K562 (cell line): ENCODE results near the gene RFWD3. TPM values are rescaled to one million over a fixed set of nuclear protein-coding genes. Genes with fewer than 3 reads are reported as not detected.

Experiments
- BRCA1 ChIP-seq, 2 experiments: fragments of 450-650 bp in 1 of 2; sonication (generic) in 1 of 2; formaldehyde crosslinking in 1 of 2; IDR thresholded peaks; 2 replicates each; pipeline versions ENCODE4 v1.5.0 to v1.6.1; 2017 to 2020; ENCODE audit warnings: mild to moderate bottlenecking in 1 of 2, missing genetic modification reagents in 1 of 2
- BRD9 ChIP-seq: fragments of 450-650 bp; IDR thresholded peaks from 2 replicates; pipeline ENCODE4 v1.6.1; 2018; ENCODE audit warnings: low read depth; ENCODE audit not compliant: partially characterized antibody
- C11orf30 ChIP-seq: fragments of 450-650 bp; IDR thresholded peaks from 2 replicates; pipeline ENCODE4 v1.6.1; 2016; ENCODE audit warnings: low read depth, mild to moderate bottlenecking
- E2F3 ChIP-seq: fragments of 250-450 bp; sonication (Bioruptor Pico); IDR thresholded peaks from 2 replicates; pipeline ENCODE4 v1.4.0; 2020; ENCODE audit warnings: mild to moderate bottlenecking
- NR2C2 ChIP-seq, 2 experiments: fragments of 200-800 bp in 1 of 2; sonication (Bioruptor generic) in 1 of 2; sonication (generic) in 1 of 2; formaldehyde crosslinking in 1 of 2; IDR thresholded peaks; 2 replicates each; pipeline versions ENCODE4 v1.6.1 to v1.8.0; 2016 to 2022; ENCODE audit warnings: mild to moderate bottlenecking in 1 of 2, missing compliant biosample characterization in 1 of 2, missing genetic modification characterization in 1 of 2, missing genetic modification reagents in 1 of 2
- RBM25 ChIP-seq: fragments of 200-400 bp; formaldehyde crosslinking; IDR thresholded peaks from 2 replicates; pipeline ENCODE4 v1.6.1; 2018; ENCODE audit warnings: low read length, low read depth, moderate library complexity; ENCODE audit not compliant: severe bottlenecking
- SIX5 ChIP-seq, 2 experiments: IDR thresholded peaks; 2 replicates each; pipeline ENCODE4 v1.6.1; 2011; ENCODE audit warnings: low read length in 2 of 2, borderline replicate concordance in 1 of 2, low read depth in 1 of 2, mild to moderate bottlenecking in 1 of 2, moderate library complexity in 1 of 2; ENCODE audit not compliant: insufficient read depth in 1 of 2
- TBL1XR1 ChIP-seq, 2 experiments: IDR thresholded peaks; 2 replicates each; pipeline ENCODE4 v1.6.1; 2012; ENCODE audit warnings: improper control_type of control experiment in 2 of 2, low read length in 2 of 2, mild to moderate bottlenecking in 1 of 2
- THRB ChIP-seq: fragments of 450-650 bp; formaldehyde crosslinking; conservative IDR thresholded peaks from 2 replicates; pipeline ENCODE4 v1.4.0; 2022; ENCODE audit warnings: mild to moderate bottlenecking, missing genetic modification characterization
- ZBTB49 ChIP-seq: sonication (generic); formaldehyde crosslinking; IDR thresholded peaks from 2 replicates; pipeline ENCODE4 v1.8.0; 2022; ENCODE audit warnings: missing genetic modification reagents, mild to moderate bottlenecking, borderline replicate concordance
- ZNF318 ChIP-seq, 2 experiments: fragments of 450-650 bp; IDR thresholded peaks; 2 replicates each; pipeline ENCODE4 v1.6.1; 2016; ENCODE audit warnings: mild to moderate bottlenecking in 2 of 2, borderline replicate concordance in 1 of 2, low read depth in 1 of 2, moderate library complexity in 1 of 2
- ZNF778 ChIP-seq: fragments of 450-650 bp; formaldehyde crosslinking; IDR thresholded peaks from 2 replicates; pipeline ENCODE4 v1.4.0; 2020; ENCODE audit warnings: mild to moderate bottlenecking, moderate library complexity
- ZNF785 ChIP-seq: fragments of 250-450 bp; sonication (Bioruptor Pico); IDR thresholded peaks from 2 replicates; pipeline ENCODE4 v1.4.0; 2020; ENCODE audit warnings: mild to moderate bottlenecking
- polyA plus RNA-seq, 8 experiments: library from polyadenylated mRNA; depleted of rRNA in 4 of 8; stranded (reverse) in 5 of 8; unstranded in 3 of 8; fragments of >200 nt; fragmentation: Nextera tagmentation in 2 of 8; fragmentation: Illumina TruSeq in 1 of 8; extraction: Ambion mirVana in 2 of 8; extraction: Trizol in 1 of 8; gene quantifications; 2 replicates each; pipeline versions ENCODE4 v1.2.1 to v1.2.3, GENCODE V29; 2011 to 2014; ENCODE audit warnings: inconsistent platforms in 1 of 8, missing spikeins in 1 of 8
- total RNA-seq, 7 experiments: library from RNA; depleted of rRNA in 6 of 7; stranded (reverse); fragments of >200 nt in 6 of 7; fragmentation: Illumina TruSeq in 2 of 7; extraction: Trizol in 2 of 7; gene quantifications; 2 replicates each; pipeline versions ENCODE4 v1.2.1 to v1.2.3, GENCODE V29; 2011 to 2021; ENCODE audit warnings: low replicate concordance in 1 of 7

RFWD3 gene
- total and polyA plus RNA-seq, 9 of the 15 experiments (the other 6 are each of a cell fraction or from before 2014, with no cell fraction given): 20.8 to 121 (median 79.0) TPM

GRCh38 chr16:74607310-74607961, 59.2 kb downstream of the RFWD3 start (continued):
- TF ChIP-seq ZBTB49 (no peak), ZNF785 (CRISPR knock-in tag) (no peak), ZNF318 (IDR thresholded peaks at IDR 0.05; ENCODE audit: borderline replicate concordance in 1 of 2, low read depth in 1 of 2) (0 out of 4 replicates have a peak, but pooled peaks of 1 of the 2 experiments have one; percentile 22), BRCA1 (IDR thresholded peaks at IDR 0.05) (no peak), BRCA1 (CRISPR knock-in tag; IDR thresholded peaks at IDR 0.05) (no peak), C11orf30 (no peak), BRD9 (peak; percentile 5), SIX5 (IDR thresholded peaks at IDR 0.05; ENCODE audit: borderline replicate concordance in 1 of 2, insufficient read depth in 1 of 2, low read depth in 1 of 2, low read length in 2 of 2) (peak; percentile 73 to 76; a peak in 3 of 4 replicates), THRB (CRISPR knock-in tag) (no peak), TBL1XR1 (IDR thresholded peaks at IDR 0.05; ENCODE audit: low read length in 2 of 2) (0 out of 4 replicates have a peak, but pooled peaks of 1 of the 2 experiments have one; percentile 22), NR2C2 (CRISPR knock-in tag; IDR thresholded peaks at IDR 0.05) (no peak), NR2C2 (tag; IDR thresholded peaks at IDR 0.05) (peak; percentile 99), E2F3 (no peak), ZNF778 (CRISPR knock-in tag) (no peak), RBM25 (no peak)
